Vagina (tissue), 2 donors: ENCODE data around the gene CENPM. TPM values are rescaled to one million over a fixed set of nuclear protein-coding genes. Genes with fewer than 3 reads are reported as not detected.

Source experiments
- DNase-seq, 2 donors: peaks; one replicate each; pipeline ENCODE4 v3.0.0-alpha.2; 2017; ENCODE audit errors: extremely low spot score in 2 of 2
- H3K27ac ChIP-seq: fragments of 200-600 bp; sonication (generic); one replicate; pipeline ENCODE4 v1.5.1; 2019
- H3K27me3 ChIP-seq: fragments of 200-600 bp; sonication (generic); one replicate; pipeline ENCODE4 v1.5.1; 2019
- H3K36me3 ChIP-seq, 2 donors: fragments of 200-600 bp; sonication (generic); one replicate each; pipeline ENCODE4 v1.5.1; 2017 to 2019
- H3K4me1 ChIP-seq: fragments of 200-600 bp; sonication (generic); one replicate; pipeline ENCODE4 v1.5.1; 2019
- H3K4me3 ChIP-seq, 2 donors: fragments of 200-600 bp; sonication (generic); 1 replicate in 1 of 2; 2 replicates in 1 of 2; pipeline ENCODE4 v1.5.1; 2016 to 2019
- H3K9me3 ChIP-seq: fragments of 200-600 bp; sonication (generic); one replicate; pipeline ENCODE4 v1.5.1; 2019
- CTCF ChIP-seq, 3 experiments: fragments of 450-650 bp in 2 of 3; fragments of 200-600 bp in 1 of 3; sonication (generic) in 1 of 3; IDR thresholded peaks; one replicate each; pipeline ENCODE4 v1.5.1; 2017 to 2019; ENCODE audit warnings: antibody characterized with exemption in 3 of 3, mild to moderate bottlenecking in 2 of 3, moderate library complexity in 2 of 3
- POLR2A ChIP-seq, 2 donors: fragments of 450-650 bp; IDR thresholded peaks; one replicate each; pipeline ENCODE4 v1.6.1; 2017; ENCODE audit warnings: antibody characterized with exemption in 2 of 2, mild to moderate bottlenecking in 2 of 2, moderate library complexity in 2 of 2
- POLR2AphosphoS5 ChIP-seq, 2 donors: sonication (generic); formaldehyde crosslinking; IDR thresholded peaks; one replicate each; pipeline ENCODE4 v1.9.0; 2017; ENCODE audit warnings: antibody characterized with exemption in 2 of 2, mild to moderate bottlenecking in 2 of 2, low read depth in 1 of 2; ENCODE audit not compliant: insufficient read depth in 1 of 2
- intact Hi-C: fragments of 100-400 bp; cut with DNase I; formaldehyde crosslinking; loops from one replicate; pipeline ENCODE4 v1.15.1; 2023
- total RNA-seq: library from RNA; depleted of rRNA; stranded (reverse); fragments of >200 nt; gene quantifications from one replicate; pipeline ENCODE4 v1.2.3, GENCODE V29; 2016

CENPM gene
- total RNA-seq, 1 donor from 2014 or later, result not detected

- Histone ChIP-seq H3K27ac (no peak overlapping the region), H3K4me3 (no peak overlapping the region), H3K9me3 (no peaks in the 10 kb centered on the region), H3K36me3 (no peaks in the 10 kb centered on the region), H3K27me3 (no peaks in the 10 kb centered on the region), H3K4me1 (peaks cover 19% of the 10 kb centered on the region)
- no peak for DNase-seq
- intact Hi-C loops, result loop anchor here (10.0 kb wide), 2 partner anchors 119 to 199 kb away; no protein-coding TSS in a partner anchor
- TF ChIP-seq POLR2AphosphoS5 (IDR thresholded peaks at IDR 0.05; ENCODE audit: insufficient read depth in 1 of 2, low read depth in 1 of 2), result no peak
- no peak for TF ChIP-seq POLR2A (IDR thresholded peaks at IDR 0.05)
- no peak for TF ChIP-seq CTCF (IDR thresholded peaks at IDR 0.05)
Observed at GRCh38 chr22:41943661-41944209, 3.2 kb downstream of the CENPM start.

DNA sequence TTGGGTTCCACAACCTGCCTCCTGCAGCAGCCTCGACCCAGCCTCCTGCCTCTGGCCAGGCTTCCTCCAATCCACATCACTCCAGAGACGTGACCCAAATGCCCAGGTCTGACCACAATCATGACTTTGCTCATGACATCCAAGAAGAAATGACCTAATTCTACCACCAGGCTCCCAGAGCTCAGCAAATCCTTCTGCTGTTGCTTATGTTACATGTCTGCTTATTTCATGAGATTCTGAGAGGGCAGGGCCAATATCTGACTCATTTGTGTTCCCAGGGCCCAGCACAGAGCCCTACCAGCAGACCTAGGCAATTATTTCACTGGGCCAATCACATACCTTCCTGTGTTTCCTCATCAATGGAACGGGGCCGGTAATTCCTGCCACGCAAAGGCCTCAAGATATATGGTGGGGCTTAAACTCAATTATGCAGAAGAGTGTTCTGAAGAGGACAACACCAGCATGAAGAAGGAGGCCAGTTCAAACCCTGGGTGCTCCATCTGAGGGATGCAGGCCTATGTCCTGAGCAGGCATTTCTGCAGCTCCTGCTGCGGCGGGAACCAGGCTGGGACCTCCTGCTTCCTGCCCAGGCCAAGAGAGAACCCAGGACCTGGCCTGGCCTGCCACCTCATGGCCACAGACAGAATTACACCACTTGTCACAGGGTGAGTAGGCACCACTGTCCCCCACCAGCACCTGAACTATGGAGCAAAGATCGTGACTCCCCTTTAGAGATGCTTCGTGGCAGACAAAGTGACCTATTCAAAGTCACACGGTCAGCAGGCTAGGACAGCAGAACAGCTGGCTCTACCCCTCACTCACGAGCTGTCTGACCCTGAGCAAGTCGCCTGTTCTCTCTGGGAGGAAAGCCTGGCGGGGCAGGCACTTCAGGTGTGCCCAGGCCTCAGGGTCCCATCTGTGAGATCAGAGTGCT lies 5.9 kb downstream of the CENPM start:
- Histone ChIP-seq H3K9me3 (no peaks in the 10 kb centered on the region), H3K27me3 (no peaks in the 10 kb centered on the region), H3K4me1 (peaks cover 16% of the 10 kb centered on the region), H3K4me3 (no peak overlapping the region), H3K36me3 (no peaks in the 10 kb centered on the region), H3K27ac (peak overlapping the region; percentile 49)
- intact Hi-C loops, result loop anchor here (2.0 to 10.0 kb wide), 3 partner anchors 116 to 246 kb away; no protein-coding TSS in a partner anchor
- DNase-seq, result no peak
- TF ChIP-seq POLR2AphosphoS5 (IDR thresholded peaks at IDR 0.05; ENCODE audit: insufficient read depth in 1 of 2, low read depth in 1 of 2) (peak; percentile 55 to 62), CTCF (IDR thresholded peaks at IDR 0.05) (peak; percentile 70 to 98 (median 89)), POLR2A (IDR thresholded peaks at IDR 0.05) (no peak)

DNA sequence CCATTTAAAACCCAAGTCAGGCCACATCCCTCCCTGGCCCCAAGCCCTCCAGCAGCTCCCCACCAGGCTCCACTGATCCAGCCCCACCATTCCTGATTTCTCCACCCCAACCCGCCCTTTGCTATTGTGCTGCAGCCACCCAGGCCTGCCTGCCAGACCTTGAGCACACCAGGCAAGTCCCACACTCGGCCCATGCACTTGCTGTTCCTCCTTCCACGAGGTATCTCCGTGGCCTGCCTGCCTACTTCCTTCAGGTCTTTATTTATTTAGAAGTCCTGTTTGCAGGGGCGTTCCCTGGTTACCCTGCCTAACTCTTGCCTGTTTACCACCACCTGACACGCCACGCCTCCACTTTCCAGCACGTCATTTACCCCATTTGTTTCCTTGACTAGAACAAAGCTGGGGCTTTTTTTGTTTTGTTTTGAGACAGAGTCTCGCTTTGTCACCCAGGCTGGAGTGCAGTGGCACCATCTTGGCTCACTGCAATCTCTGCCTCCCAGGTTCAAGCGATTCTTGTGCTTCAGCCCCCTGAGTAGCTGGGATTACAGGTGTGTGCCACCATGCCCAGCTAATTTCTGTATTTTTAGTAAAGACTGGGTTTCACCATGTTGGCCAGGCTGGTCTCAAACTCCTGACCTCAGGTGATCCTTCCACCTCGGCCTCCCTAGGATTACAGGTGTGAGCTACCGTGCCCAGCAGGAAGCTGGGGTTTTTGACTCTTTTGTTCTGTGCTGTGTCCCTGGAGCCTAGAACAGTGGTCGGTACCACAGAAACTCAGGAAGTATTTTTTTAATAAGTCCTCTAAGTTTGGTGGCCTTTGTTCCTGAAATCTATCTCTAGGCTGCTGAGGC lies 6.7 kb downstream of the CENPM start:
- Histone ChIP-seq H3K27ac (peak overlapping the region; percentile 49), H3K36me3 (no peaks in the 10 kb centered on the region), H3K4me1 (peaks cover 8% of the 10 kb centered on the region), H3K4me3 (no peak overlapping the region), H3K27me3 (no peaks in the 10 kb centered on the region), H3K9me3 (no peaks in the 10 kb centered on the region)
- intact Hi-C loops, result loop anchor here (2.0 to 10.0 kb wide), 3 partner anchors 115 to 245 kb away; no protein-coding TSS in a partner anchor
- TF ChIP-seq CTCF (IDR thresholded peaks at IDR 0.05), result no peak
- TF ChIP-seq POLR2A (IDR thresholded peaks at IDR 0.05), result peak in 1 of 2 donors; percentile 20
- TF ChIP-seq POLR2AphosphoS5 (IDR thresholded peaks at IDR 0.05; ENCODE audit: insufficient read depth in 1 of 2, low read depth in 1 of 2), result peak in 1 of 2 donors; percentile 47
- no peak for DNase-seq

DNA sequence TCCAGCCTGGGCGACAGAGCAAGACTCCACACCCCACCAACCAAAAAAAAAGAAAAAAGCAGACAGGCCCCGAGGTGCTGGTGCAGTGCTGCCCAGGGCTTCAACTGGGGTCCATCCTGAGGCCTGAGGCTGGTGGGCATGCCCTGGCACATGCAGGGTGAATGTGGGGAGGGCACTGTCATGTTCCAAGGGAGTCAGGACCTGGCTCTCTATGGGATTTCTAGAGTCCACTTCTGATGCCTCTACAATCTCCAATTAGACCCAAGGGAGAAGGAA lies 10.1 kb downstream of the CENPM start:
- no peak for DNase-seq
- TF ChIP-seq CTCF (IDR thresholded peaks at IDR 0.05) (no peak), POLR2AphosphoS5 (IDR thresholded peaks at IDR 0.05; ENCODE audit: insufficient read depth in 1 of 2, low read depth in 1 of 2) (no peak), POLR2A (IDR thresholded peaks at IDR 0.05) (no peak)
- Histone ChIP-seq H3K36me3 (no peaks in the 10 kb centered on the region), H3K27me3 (no peaks in the 10 kb centered on the region), H3K9me3 (no peaks in the 10 kb centered on the region), H3K4me1 (peaks cover 8% of the 10 kb centered on the region), H3K27ac (no peak overlapping the region), H3K4me3 (no peak overlapping the region)
- intact Hi-C loops, result no loop called here
